Measurements from ENCODE around the gene RNASE11.

Gene RNASE11

GRCh38 chr14:20613094-20614037 lies 25.6 kb upstream of the RNASE11 start:
- CTCF ChIA-PET: interaction anchor here (0.6 to 2.6 kb wide), 15 partner anchors 10 to 297 kb away, joined by 3 to 22 read pairs (median 3); partner anchors contain the start of gene PARP2
- H3K4me1 ChIP-seq (ENCODE audit: control insufficient read depth, insufficient read depth, low read length): peaks cover 13% of the 10 kb centered on the region
- peak; percentile 98 for TF ChIP-seq OSR2 (tag by site-specific recombination; IDR thresholded peaks at IDR 0.05)
- peak; percentile 72 for TF ChIP-seq GLIS1 (tag by site-specific recombination; IDR thresholded peaks at IDR 0.05)
- TF ChIP-seq HOXA7 (CRISPR knock-in tag; IDR thresholded peaks at IDR 0.05; ENCODE audit: borderline replicate concordance): no peak
- TF ChIP-seq ZNF692 (tag by site-specific recombination; IDR thresholded peaks at IDR 0.05): peak; percentile 89
- peak; percentile 86; the same call in 1 of the 2 replicates for TF ChIP-seq ZNF600 (tag by site-specific recombination; IDR thresholded peaks at IDR 0.05)
- TF ChIP-seq ZNF449 (tag by site-specific recombination; IDR thresholded peaks at IDR 0.05): no peak
- TF ChIP-seq GLI4 (tag by site-specific recombination; IDR thresholded peaks at IDR 0.05): no peak
- peak; percentile 98 for TF ChIP-seq ZEB2 (tag by site-specific recombination; IDR thresholded peaks at IDR 0.05)
- TF ChIP-seq ZSCAN5A (tag by site-specific recombination; IDR thresholded peaks at IDR 0.05): peak; percentile 43; the same call in 1 of the 2 replicates
- TF ChIP-seq ZSCAN16 (tag by site-specific recombination; IDR thresholded peaks at IDR 0.05): peak; percentile 85; the same call in 1 of the 2 replicates
- no peak for TF ChIP-seq ZNF121 (tag by site-specific recombination; IDR thresholded peaks at IDR 0.05)
- TF ChIP-seq SCRT2 (tag by site-specific recombination; IDR thresholded peaks at IDR 0.05): peak; percentile 62
- 0 out of 2 replicates have a peak, but pooled peaks have one; percentile 44 for TF ChIP-seq GLI2 (tag by site-specific recombination; IDR thresholded peaks at IDR 0.05; ENCODE audit: borderline replicate concordance, low read depth)
- peak; percentile 51; the same call in 1 of the 2 replicates for TF ChIP-seq ZBTB7A (tag by site-specific recombination; IDR thresholded peaks at IDR 0.05; ENCODE audit: low read depth)
- no peak for TF ChIP-seq GFI1B (tag by site-specific recombination; IDR thresholded peaks at IDR 0.05)
- TF ChIP-seq ZNF639 (tag by site-specific recombination; IDR thresholded peaks at IDR 0.05): peak; percentile 81; the same call in 1 of the 2 replicates
- TF ChIP-seq KLF9 (tag by site-specific recombination; IDR thresholded peaks at IDR 0.05; ENCODE audit: low read depth): no peak
- TF ChIP-seq ZNF664 (tag by site-specific recombination; IDR thresholded peaks at IDR 0.05): 0 out of 2 replicates have a peak, but pooled peaks have one; percentile 6
- TF ChIP-seq ZSCAN23 (tag by site-specific recombination; IDR thresholded peaks at IDR 0.05): peak; percentile 50; the same call in 1 of the 2 replicates
- TF ChIP-seq SCRT1 (tag by site-specific recombination; IDR thresholded peaks at IDR 0.05; ENCODE audit: borderline replicate concordance): no peak
- no peak; the same call in 1 of the 2 replicates for TF ChIP-seq ZSCAN18 (tag by site-specific recombination; IDR thresholded peaks at IDR 0.05)
- TF ChIP-seq ZNF658 (tag by site-specific recombination; IDR thresholded peaks at IDR 0.05): no peak
- TF ChIP-seq KLF7 (tag by site-specific recombination; IDR thresholded peaks at IDR 0.05; ENCODE audit: borderline replicate concordance): 0 out of 2 replicates have a peak, but pooled peaks have one; percentile 14
- no peak for TF ChIP-seq ZNF792 (tag by site-specific recombination; IDR thresholded peaks at IDR 0.05)
- TF ChIP-seq ZNF513 (tag by site-specific recombination; IDR thresholded peaks at IDR 0.05): peak; percentile 51
- TF ChIP-seq ZNF580 (tag by site-specific recombination; IDR thresholded peaks at IDR 0.05): peak; percentile 94
- TF ChIP-seq ZNF76 (tag by site-specific recombination; IDR thresholded peaks at IDR 0.05; ENCODE audit: borderline replicate concordance, low read depth): peak; percentile 30; the same call in 1 of the 2 replicates

More at GRCh38 chr14:20613094-20614037, 25.6 kb upstream of the RNASE11 start:
- peak overlapping the region; percentile 74 for H3K27ac ChIP-seq (ENCODE audit: extremely low read depth, low read depth, low read length)
- peak overlapping the region; percentile 81 for H3K4me3 ChIP-seq (ENCODE audit: low read depth, low read length)
- H3K36me3 ChIP-seq (ENCODE audit: control insufficient read depth in 2 of 2, insufficient read depth in 1 of 2, low read length in 2 of 2): no peaks in the 10 kb centered on the region
- H3K9me3 ChIP-seq (ENCODE audit: control insufficient read depth, insufficient read depth, low read depth, low read length): no peaks in the 10 kb centered on the region
- POLR2A ChIA-PET: interaction anchor here (0.7 to 2.5 kb wide), 8 partner anchors 18 to 270 kb away, joined by 3 to 16 read pairs (median 6); partner anchors contain the start of genes PARP2, PIP4P1 and PNP

All from HEK293 (cell line).